ENCODE data around the gene UBTF.

Gene UBTF

GRCh38 chr17:44206825-44207155 lies 12.7 kb downstream of the UBTF start:
- no peak for TF ChIP-seq CTCF (conservative IDR thresholded peaks at IDR 0.05; ENCODE audit: low read depth)
- H3K27ac ChIP-seq, result peak overlapping the region; percentile 79
- CTCF ChIA-PET, result interaction anchor here (0.7 kb wide), 1 partner anchor 145 kb away, joined by 3 read pairs; no protein-coding TSS in a partner anchor
- POLR2A ChIA-PET (ENCODE audit: low non-redundant PET), result no interaction called here
- no peak for DNase-seq (ENCODE audit: low spot score)

- TF ChIP-seq CTCF (conservative IDR thresholded peaks at IDR 0.05; ENCODE audit: low read depth), result no peak
- no peak for DNase-seq (ENCODE audit: low spot score)
- POLR2A ChIA-PET (ENCODE audit: low non-redundant PET), result interaction anchor here (0.6 kb wide), 1 partner anchor 109 kb away, joined by 3 read pairs; no protein-coding TSS in a partner anchor
- peak overlapping the region; percentile 79 for H3K27ac ChIP-seq
- CTCF ChIA-PET, result interaction anchor here (0.6 to 1.2 kb wide), 4 partner anchors 10 to 145 kb away, joined by 3 to 4 read pairs (median 3); no protein-coding TSS in a partner anchor
Measured at GRCh38 chr17:44205962-44206824, 13.3 kb downstream of the UBTF start.

- peak overlapping the region; percentile 74 for H3K27ac ChIP-seq
- DNase-seq (ENCODE audit: low spot score), result peak; percentile 57
- CTCF ChIA-PET, result interaction anchor here (0.7 kb wide), 1 partner anchor 16 kb away, joined by 5 read pairs; no protein-coding TSS in a partner anchor
- TF ChIP-seq CTCF (conservative IDR thresholded peaks at IDR 0.05; ENCODE audit: low read depth), result no peak
- POLR2A ChIA-PET (ENCODE audit: low non-redundant PET), result interaction anchor here (1.3 kb wide), 1 partner anchor 18 kb away, joined by 4 read pairs; the partner anchor contains the start of gene TMUB2
Measured at GRCh38 chr17:44204441-44204882, 15.0 kb downstream of the UBTF start.

- CTCF ChIA-PET, result interaction anchor here (0.6 to 0.7 kb wide), 2 partner anchors 15 to 315 kb away, joined by 5 read pairs; no protein-coding TSS in a partner anchor
- no peak for DNase-seq (ENCODE audit: low spot score)
- POLR2A ChIA-PET (ENCODE audit: low non-redundant PET), result interaction anchor here (1.3 kb wide), 1 partner anchor 17 kb away, joined by 4 read pairs; the partner anchor contains the start of gene TMUB2
- TF ChIP-seq CTCF (conservative IDR thresholded peaks at IDR 0.05; ENCODE audit: low read depth), result peak; percentile 44
- peak overlapping the region; percentile 74 for H3K27ac ChIP-seq
Measured at GRCh38 chr17:44203731-44204440, 15.6 kb downstream of the UBTF start.

GRCh38 chr17:44202756-44203155 lies 16.7 kb downstream of the UBTF start:
- peak overlapping the region; percentile 40 for H3K27ac ChIP-seq
- DNase-seq (ENCODE audit: low spot score), result no peak
- POLR2A ChIA-PET (ENCODE audit: low non-redundant PET), result no interaction called here
- CTCF ChIA-PET, result no interaction called here
- no peak for TF ChIP-seq CTCF (conservative IDR thresholded peaks at IDR 0.05; ENCODE audit: low read depth)

Data from RWPE1 (cell line).